ENCODE measurements around the gene LBX1.

LBX1 gene

GRCh38 chr10:101241840-101242707 lies 12.8 kb upstream of the LBX1 start:
- DNase-seq: peak; percentile 24

- DNase-seq: no peak
Observed at GRCh38 chr10:101238732-101239105, 9.5 kb upstream of the LBX1 start.

GRCh38 chr10:101237982-101238731 lies 8.9 kb upstream of the LBX1 start:
- no peak for DNase-seq

GRCh38 chr10:101237081-101237981 lies 8.1 kb upstream of the LBX1 start:
- no peak for DNase-seq

GRCh38 chr10:101236376-101237080 lies 7.3 kb upstream of the LBX1 start:
- DNase-seq: no peak

- no peak for DNase-seq
Observed at GRCh38 chr10:101235766-101236165, 6.5 kb upstream of the LBX1 start.

GRCh38 chr10:101234333-101234732 lies 5.1 kb upstream of the LBX1 start:
- DNase-seq: no peak

GRCh38 chr10:101233863-101234262 lies 4.6 kb upstream of the LBX1 start:
- no peak for DNase-seq

GRCh38 chr10:101233443-101233842 lies 4.2 kb upstream of the LBX1 start:
- no peak for DNase-seq

- no peak for DNase-seq
Observed at GRCh38 chr10:101231912-101232689, 2.8 kb upstream of the LBX1 start.

GRCh38 chr10:101231092-101231491 lies 1.8 kb upstream of the LBX1 start:
- DNase-seq: no peak

GRCh38 chr10:101230183-101230917 lies 1.1 kb upstream of the LBX1 start:
- peak; percentile 57 for DNase-seq

- DNase-seq: no peak
Observed at GRCh38 chr10:101228966-101229265, 347 bp downstream of the LBX1 start.

- peak; percentile 37 for DNase-seq
Observed at GRCh38 chr10:101228153-101228965, 904 bp downstream of the LBX1 start.

- DNase-seq: no peak
Observed at GRCh38 chr10:101227429-101228152, 1.7 kb downstream of the LBX1 start.

GRCh38 chr10:101226491-101227428 lies 2.5 kb downstream of the LBX1 start:
- no peak for DNase-seq

- no peak for DNase-seq
Observed at GRCh38 chr10:101225846-101226421, 3.3 kb downstream of the LBX1 start.
